H1 (cell line): ENCODE results near the gene CLIC1. TPM values are rescaled to one million over a fixed set of nuclear protein-coding genes. Genes with fewer than 3 reads are reported as not detected.

ENCODE experiments used
- ASH2L ChIP-seq: fragments of 200-600, 300-600 bp; sonication (generic); IDR thresholded peaks from one replicate; pipeline ENCODE4 v1.7.1; 2017; ENCODE audit warnings: low read length
- CHD7 ChIP-seq: fragments of 300-600 bp; sonication (generic); IDR thresholded peaks from 2 replicates; pipeline ENCODE4 v1.7.1; 2012; ENCODE audit warnings: low read length, moderate library complexity, mild to moderate bottlenecking, inconsistent platforms; ENCODE audit not compliant: insufficient replicate concordance
- USF2 ChIP-seq: IDR thresholded peaks from 2 replicates; pipeline ENCODE4 v1.6.1; 2011; ENCODE audit warnings: low read length, improper control_type of control experiment
- polyA plus RNA-seq, 7 experiments: library from polyadenylated mRNA; depleted of rRNA in 3 of 7; stranded (reverse) in 5 of 7; unstranded in 2 of 7; fragments of >200 nt in 5 of 7; fragments of 200-250 nt in 2 of 7; gene quantifications; 1 replicate in 5 of 7; 2 replicates in 1 of 7; 4 replicates in 1 of 7; pipeline versions ENCODE4 v1.2.1 to v1.2.3, GENCODE V29; 2011 to 2013; ENCODE audit warnings: missing spikeins in 2 of 7, mixed read lengths in 2 of 7
- total RNA-seq: library from RNA; stranded (reverse); fragmentation: NEBNext Ultra II Directional; extraction: Animal tissue kit (Norgen Biotek cat#: 25700); gene quantifications from 2 replicates; pipeline ENCODE4 v1.2.1, GENCODE V29; 2021

Gene CLIC1
- total and polyA plus RNA-seq, 2 of the 8 experiments (the other 6 are each of a cell fraction or from before 2014, with no cell fraction given) = 250 to 277 TPM

- TF ChIP-seq CHD7 = no peak
- no peak for TF ChIP-seq USF2
- no peak for TF ChIP-seq ASH2L
These were observed 41.3 kb upstream of the CLIC1 start (continued) for GRCh38 chr6:31777667-31778050.
